Colonic mucosa (tissue), 4 donors: ENCODE data around the gene RPL6. TPM values are rescaled to one million over a fixed set of nuclear protein-coding genes. Genes with fewer than 3 reads are reported as not detected.

Experiments used
- DNase-seq: peaks from one replicate; pipeline ENCODE4 v3.0.0-alpha.2; 2020
- H3K27ac ChIP-seq: fragments of 200-600 bp; one replicate; pipeline ENCODE4 v1.8.0; 2021
- H3K27me3 ChIP-seq: fragments of 200-600 bp; one replicate; pipeline ENCODE4 v1.8.0; 2021
- H3K36me3 ChIP-seq: fragments of 200-600 bp; one replicate; pipeline ENCODE4 v1.8.0; 2021
- H3K4me1 ChIP-seq: fragments of 200-600 bp; one replicate; pipeline ENCODE4 v1.8.0; 2021; ENCODE audit warnings: mild to moderate bottlenecking
- H3K4me3 ChIP-seq: fragments of 200-600 bp; one replicate; pipeline ENCODE4 v1.8.0; 2021
- H3K9ac ChIP-seq, 2 donors: one replicate each; pipeline ENCODE4 v1.7.0; 2013; ENCODE audit warnings: control low read depth in 2 of 2, low read depth in 2 of 2, low read length in 2 of 2
- H3K9me3 ChIP-seq: fragments of 200-600 bp; one replicate; pipeline ENCODE4 v1.8.0; 2021
- intact Hi-C: fragments of 100-400 bp; cut with DNase I; formaldehyde crosslinking; loops from one replicate; pipeline ENCODE4 v1.14.1; 2022
- total RNA-seq, 2 donors: library from RNA; stranded (reverse); fragmentation: NEBNext Ultra II Directional in 1 of 2; extraction: Animal tissue kit (Norgen Biotek cat#: 25700) in 1 of 2; gene quantifications; one replicate each; pipeline ENCODE4 v1.2.1, GENCODE V29; 2021
- TF ChIP-seq, protein P1 (sequence below): fragments of 200-600 bp; IDR thresholded peaks from one replicate; pipeline ENCODE4 v1.8.0; 2022; ENCODE audit warnings: antibody characterized with exemption, mild to moderate bottlenecking
- donor health status: healthy.
- donor health status: DM: no; HTN: no; CAD: no.
- donor health status: DM: no; HTN: no; CAD: no.

The RPL6 gene
- total RNA-seq, 2 donors from 2014 or later: 782 to 1,047 TPM

DNA sequence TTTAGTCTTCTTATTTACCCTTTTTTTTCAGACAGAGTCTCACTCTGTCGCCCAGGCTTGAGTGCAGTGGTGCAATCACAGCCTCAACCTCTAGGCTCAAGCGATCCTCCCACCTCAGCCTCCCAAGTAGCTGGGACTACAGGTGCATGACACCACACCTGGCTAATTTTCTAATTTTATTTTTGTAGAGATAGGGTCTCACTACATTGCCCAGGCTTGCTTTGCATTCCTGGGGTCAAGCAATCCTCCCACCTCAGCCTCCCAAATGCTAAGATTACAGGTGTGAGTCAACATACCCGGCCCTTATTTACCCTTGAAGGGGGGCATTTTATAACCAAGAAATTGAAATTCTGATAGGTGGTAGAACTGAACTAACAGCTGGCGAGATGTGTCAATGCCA lies 48.1 kb downstream of the RPL6 start:
- no peak for DNase-seq
- Histone ChIP-seq H3K4me1 (no peaks in the 10 kb centered on the region), H3K27ac (no peak overlapping the region), H3K9me3 (no peaks in the 10 kb centered on the region), H3K4me3 (no peak overlapping the region), H3K36me3 (no peaks in the 10 kb centered on the region), H3K27me3 (no peaks in the 10 kb centered on the region), H3K9ac (no peak overlapping the region)
- TF ChIP-seq, protein P1, sequence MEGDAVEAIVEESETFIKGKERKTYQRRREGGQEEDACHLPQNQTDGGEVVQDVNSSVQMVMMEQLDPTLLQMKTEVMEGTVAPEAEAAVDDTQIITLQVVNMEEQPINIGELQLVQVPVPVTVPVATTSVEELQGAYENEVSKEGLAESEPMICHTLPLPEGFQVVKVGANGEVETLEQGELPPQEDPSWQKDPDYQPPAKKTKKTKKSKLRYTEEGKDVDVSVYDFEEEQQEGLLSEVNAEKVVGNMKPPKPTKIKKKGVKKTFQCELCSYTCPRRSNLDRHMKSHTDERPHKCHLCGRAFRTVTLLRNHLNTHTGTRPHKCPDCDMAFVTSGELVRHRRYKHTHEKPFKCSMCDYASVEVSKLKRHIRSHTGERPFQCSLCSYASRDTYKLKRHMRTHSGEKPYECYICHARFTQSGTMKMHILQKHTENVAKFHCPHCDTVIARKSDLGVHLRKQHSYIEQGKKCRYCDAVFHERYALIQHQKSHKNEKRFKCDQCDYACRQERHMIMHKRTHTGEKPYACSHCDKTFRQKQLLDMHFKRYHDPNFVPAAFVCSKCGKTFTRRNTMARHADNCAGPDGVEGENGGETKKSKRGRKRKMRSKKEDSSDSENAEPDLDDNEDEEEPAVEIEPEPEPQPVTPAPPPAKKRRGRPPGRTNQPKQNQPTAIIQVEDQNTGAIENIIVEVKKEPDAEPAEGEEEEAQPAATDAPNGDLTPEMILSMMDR: no peak
- intact Hi-C loops: no loop called here

DNA sequence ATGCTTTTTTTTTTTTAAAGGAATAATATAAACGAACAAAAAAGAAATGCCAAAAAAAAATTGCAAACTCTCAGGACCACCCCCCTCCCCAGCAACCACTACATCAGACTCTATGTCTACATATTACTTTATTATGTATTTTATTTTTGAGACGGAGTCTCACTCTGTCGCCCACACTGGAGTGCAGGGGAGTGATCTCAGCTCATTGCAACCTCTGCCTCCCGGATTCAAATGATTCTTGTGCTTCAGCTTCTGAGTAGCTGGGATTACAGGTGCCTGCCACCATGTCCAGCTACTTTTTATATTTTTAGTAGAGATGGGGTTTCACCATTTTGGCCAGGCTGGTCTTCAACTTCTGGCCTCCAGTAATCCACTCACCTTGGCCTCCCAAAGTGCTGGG lies 50.1 kb downstream of the RPL6 start:
- Histone ChIP-seq H3K9ac (no peak overlapping the region), H3K36me3 (no peaks in the 10 kb centered on the region), H3K27ac (no peak overlapping the region), H3K9me3 (no peaks in the 10 kb centered on the region), H3K4me1 (no peaks in the 10 kb centered on the region), H3K27me3 (no peaks in the 10 kb centered on the region), H3K4me3 (no peak overlapping the region)
- no peak for DNase-seq
- TF ChIP-seq, protein P1: no peak
- intact Hi-C loops: no loop called here

DNA sequence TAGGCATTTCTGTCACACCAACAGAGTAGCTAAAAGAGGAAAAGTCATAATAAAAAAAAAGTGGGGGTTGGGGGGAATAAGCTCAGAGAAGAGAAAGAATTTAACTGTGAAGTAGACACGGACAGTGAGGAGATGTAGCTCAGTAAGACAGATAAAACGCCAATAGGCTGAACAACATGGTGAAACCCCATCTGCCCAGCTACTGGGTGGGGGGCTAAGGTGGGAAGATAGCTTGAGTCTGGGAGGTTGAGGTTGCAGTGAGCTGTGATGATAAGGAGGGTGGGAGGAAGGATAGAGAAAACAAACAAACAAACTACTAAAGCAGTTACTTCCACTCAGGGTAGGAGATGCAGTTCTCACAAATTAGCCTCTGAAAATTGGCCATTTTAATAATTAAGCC lies 52.2 kb downstream of the RPL6 start:
- Histone ChIP-seq H3K27ac (no peak overlapping the region), H3K9me3 (no peaks in the 10 kb centered on the region), H3K27me3 (no peaks in the 10 kb centered on the region), H3K9ac (no peak overlapping the region), H3K36me3 (no peaks in the 10 kb centered on the region), H3K4me1 (no peaks in the 10 kb centered on the region), H3K4me3 (no peak overlapping the region)
- TF ChIP-seq, protein P1: no peak
- intact Hi-C loops: no loop called here
- no peak for DNase-seq

Other genes with a start within 250 kb of the RPL6 start
- 10 to 100 TPM; 39.6 to 41.7 TPM for gene HECTD4, start 27.2 kb downstream of the RPL6 start, total RNA-seq
- 10 to 100 TPM; 81.5 to 82.3 TPM for gene PTPN11, start 9.3 kb upstream of the RPL6 start, total RNA-seq